B cell (primary cell): Measurements from ENCODE around the gene DLG1. TPM values are rescaled to one million over a fixed set of nuclear protein-coding genes. Genes with fewer than 3 reads are reported as not detected.

Source experiments
- ATAC-seq: fragments of 200-7000 bp; cut with Tn5 transposase; one replicate; pipeline ENCODE4 v1.10.0; 2021; ENCODE audit warnings: low read depth, mild to moderate bottlenecking, moderate number of reproducible peaks, moderate library complexity
- CTCF ChIA-PET: fragments of 350-600 bp; sonication (Branson Sonifier 250); formaldehyde crosslinking; loops from one replicate; lab custom pipeline; 2021; ENCODE audit warnings: antibody characterized with exemption, inconsistent platforms; lab: Charles Lee
- POLR2A ChIA-PET: fragments of 350-600 bp; sonication (Branson Sonifier 250); formaldehyde crosslinking; loops from one replicate; lab custom pipeline; 2021; ENCODE audit warnings: antibody characterized with exemption; lab: Charles Lee
- DNase-seq: peaks from one replicate; pipeline ENCODE4 v3.0.0; 2013
- H2AFZ ChIP-seq: 2 replicates; pipeline ENCODE4 v1.6.1; 2012; ENCODE audit warnings: mild to moderate bottlenecking, low read depth, low read length; ENCODE audit not compliant: insufficient read depth, poor library complexity, severe bottlenecking
- H3K27ac ChIP-seq, 2 donors: 1 replicate in 1 of 2; 2 replicates in 1 of 2; pipeline ENCODE4 v1.5.1; 2012 to 2013; ENCODE audit warnings: low read length in 2 of 2, mild to moderate bottlenecking in 2 of 2, moderate library complexity in 1 of 2
- H3K27me3 ChIP-seq, 4 experiments: fragments of 200-600 bp in 1 of 4; sonication (generic) in 1 of 4; replicated peaks in 1 of 4; 1 replicate in 2 of 4; 2 replicates in 2 of 4; pipeline versions ENCODE4 v1.6.1 to v1.7.0; 2013 to 2016; ENCODE audit warnings: low read length in 3 of 4, mild to moderate bottlenecking in 2 of 4, mixed read lengths in 1 of 4, moderate library complexity in 1 of 4; ENCODE audit not compliant: insufficient read depth in 4 of 4, control insufficient read depth in 3 of 4; ENCODE audit errors: control extremely low read depth in 1 of 4
- H3K36me3 ChIP-seq, 2 experiments: replicated peaks in 1 of 2; 1 replicate in 1 of 2; 2 replicates in 1 of 2; pipeline versions ENCODE4 v1.6.1 to v1.7.1; 2013; ENCODE audit warnings: low read length in 1 of 2; ENCODE audit not compliant: insufficient read depth in 2 of 2, control insufficient read depth in 1 of 2; ENCODE audit errors: control extremely low read depth in 1 of 2, extremely low read depth in 1 of 2
- H3K4me1 ChIP-seq, 2 donors: fragments of 200-600 bp in 1 of 2; sonication (generic) in 1 of 2; 1 replicate in 1 of 2; 2 replicates in 1 of 2; pipeline versions ENCODE4 v1.5.1 to v1.6.1; 2013 to 2017; ENCODE audit warnings: low read length in 2 of 2; ENCODE audit not compliant: control insufficient read depth in 2 of 2, insufficient read depth in 2 of 2
- H3K4me2 ChIP-seq: replicated peaks from 2 replicates; pipeline ENCODE3; 2012; ENCODE audit warnings: mild to moderate bottlenecking, low read depth, low read length; ENCODE audit not compliant: poor library complexity, severe bottlenecking
- H3K4me3 ChIP-seq, 5 experiments: fragments of 200-600 bp in 1 of 5; sonication (generic) in 1 of 5; 1 replicate in 3 of 5; 2 replicates in 2 of 5; pipeline versions ENCODE4 v1.5.1 to v1.7.0; 2011 to 2016; ENCODE audit warnings: low read length in 4 of 5, mild to moderate bottlenecking in 4 of 5, low read depth in 2 of 5, control low read depth in 1 of 5, moderate library complexity in 1 of 5; ENCODE audit not compliant: insufficient read depth in 1 of 5; ENCODE audit errors: control extremely low read depth in 1 of 5, extremely low read depth in 1 of 5
- H3K79me2 ChIP-seq: fragments of 200-600 bp; sonication (generic); one replicate; pipeline ENCODE4 v1.6.0; 2016; ENCODE audit warnings: low read length; ENCODE audit not compliant: control insufficient read depth, insufficient read depth
- H3K9ac ChIP-seq: fragments of 200-600 bp; sonication (generic); 2 replicates; pipeline ENCODE4 v1.6.1; 2017; ENCODE audit warnings: mild to moderate bottlenecking, low read length, moderate library complexity
- H3K9me3 ChIP-seq, 3 donors: one replicate each; pipeline versions ENCODE4 v1.6.1 to v1.7.1; 2013; ENCODE audit warnings: low read length in 2 of 3; ENCODE audit not compliant: control insufficient read depth in 2 of 3, insufficient read depth in 1 of 3; ENCODE audit errors: control extremely low read depth in 1 of 3
- H4K20me1 ChIP-seq: 2 replicates; pipeline ENCODE4 v1.6.0; 2012; ENCODE audit warnings: mild to moderate bottlenecking, low read length; ENCODE audit not compliant: insufficient read depth, control insufficient read depth, poor library complexity, severe bottlenecking
- H3K27ac Mint-ChIP-seq: one replicate; pipeline ENCODE4 v1.8.0; 2021; ENCODE audit warnings: mixed read lengths
- H3K27me3 Mint-ChIP-seq: one replicate; pipeline ENCODE4 v1.8.0; 2021; ENCODE audit warnings: mixed read lengths
- H3K4me1 Mint-ChIP-seq: one replicate; pipeline ENCODE4 v1.8.0; 2021; ENCODE audit warnings: mixed read lengths
- H3K4me3 Mint-ChIP-seq: one replicate; pipeline ENCODE4 v1.8.0; 2021; ENCODE audit warnings: mixed read lengths
- H3K9me3 Mint-ChIP-seq: one replicate; pipeline ENCODE4 v1.8.0; 2022; ENCODE audit warnings: mixed read lengths; ENCODE audit not compliant: insufficient read depth
- CTCF ChIP-seq: fragments of 200-600 bp; IDR thresholded peaks from one replicate; pipeline ENCODE4 v1.8.0; 2022; ENCODE audit warnings: antibody characterized with exemption, mild to moderate bottlenecking
- EZH2 ChIP-seq: IDR thresholded peaks from 2 replicates; pipeline ENCODE4 v1.6.1; 2012; ENCODE audit warnings: borderline replicate concordance, low read depth, mild to moderate bottlenecking, moderate library complexity, low read length; ENCODE audit not compliant: insufficient read depth, poor library complexity, severe bottlenecking
- WGBS: methylation state at CpG from one replicate; pipeline ENCODE4 v1.1.5; 2013; ENCODE audit warnings: missing lambda C conversion rate; ENCODE audit not compliant: insufficient coverage; 5-methylcytosine and 5-hydroxymethylcytosine counted together
- intact Hi-C: fragments of 100-400 bp; cut with micrococcal nuclease; formaldehyde crosslinking; loops from one replicate; pipeline ENCODE4 v1.10.0; 2022
- polyA plus RNA-seq: library from polyadenylated mRNA; depleted of rRNA; stranded (reverse); fragments of >200 nt; gene quantifications from 2 replicates; pipeline ENCODE4 v1.2.3, GENCODE V29; 2012
- total RNA-seq, 2 donors: library from RNA; stranded (reverse); fragments of 120-200 nt in 1 of 2; gene quantifications; 1 replicate in 1 of 2; 2 replicates in 1 of 2; pipeline versions ENCODE4 v1.2.3 to v1.2.4, GENCODE V29; 2013 to 2022

DLG1 gene
- total and polyA plus RNA-seq, 2 donors (not counting 1 experiment from before 2014, with no cell fraction given) = 23.4 to 114 TPM

- no peaks in the 10 kb centered on the region for H4K20me1 ChIP-seq
- no peak overlapping the region for H3K27ac ChIP-seq
- peaks cover 5 to 6% of the 10 kb centered on the region in 2 donors for H3K4me1 ChIP-seq
- intact Hi-C loops = no loop called here
- POLR2A ChIA-PET = no interaction called here
- H3K4me3 Mint-ChIP-seq = no peak overlapping the region
- no peak overlapping the region for H3K27ac Mint-ChIP-seq
- no peak for ATAC-seq
- TF ChIP-seq EZH2 = no peak
- no peak for TF ChIP-seq CTCF
- no peak overlapping the region for H3K4me2 ChIP-seq
- no peak overlapping the region for H2AFZ ChIP-seq
- H3K79me2 ChIP-seq = no peaks in the 10 kb centered on the region
- H3K9me3 ChIP-seq = no peaks in the 10 kb centered on the region
- CTCF ChIA-PET = interaction anchor here (1.8 kb wide), 1 partner anchor 21 kb away, joined by 6 read pairs; the partner anchor contains the start of gene MELTF
- H3K4me1 Mint-ChIP-seq = peaks cover 7% of the 10 kb centered on the region
- H3K27me3 Mint-ChIP-seq = peaks cover 19% of the 10 kb centered on the region
- DNase-seq = no peak
- no peak overlapping the region for H3K9ac ChIP-seq
- H3K4me3 ChIP-seq = no peak overlapping the region
- peaks cover 0 to 16% (median 6%) of the 10 kb centered on the region in 4 experiments for H3K27me3 ChIP-seq
- no peaks in the 10 kb centered on the region for H3K36me3 ChIP-seq
- no peaks in the 10 kb centered on the region for H3K9me3 Mint-ChIP-seq
- 93% methylated on average over 22 of the region's 27 CpGs for WGBS
These were observed 289.8 kb downstream of the DLG1 start for GRCh38 chr3:197008436-197009209.

GRCh38 chr3:197007953-197008352 lies 290.5 kb downstream of the DLG1 start:
- H3K27me3 Mint-ChIP-seq = peaks cover 19% of the 10 kb centered on the region
- no peaks in the 10 kb centered on the region for H3K9me3 ChIP-seq
- H3K4me1 ChIP-seq = peaks cover 7 to 9% of the 10 kb centered on the region in 2 donors
- H3K4me2 ChIP-seq = no peak overlapping the region
- no peak overlapping the region for H3K27ac Mint-ChIP-seq
- H2AFZ ChIP-seq = no peak overlapping the region
- no peak overlapping the region for H3K4me3 ChIP-seq
- ChIA-PET CTCF (interaction anchor here (7.2 kb wide), 1 partner anchor 22 kb away, joined by 64 read pairs; the partner anchor contains the start of gene MELTF), POLR2A (no interaction called here)
- H3K79me2 ChIP-seq = no peaks in the 10 kb centered on the region
- DNase-seq = no peak
- intact Hi-C loops = no loop called here
- H3K36me3 ChIP-seq = no peaks in the 10 kb centered on the region
- WGBS = 98% methylated on average over 8 of the region's 8 CpGs
- TF ChIP-seq EZH2 (no peak), CTCF (no peak)
- no peak for ATAC-seq
- H3K27me3 ChIP-seq = peaks cover 0 to 16% (median 6%) of the 10 kb centered on the region in 4 experiments
- H3K9ac ChIP-seq = no peak overlapping the region
- peaks cover 8% of the 10 kb centered on the region for H3K4me1 Mint-ChIP-seq
- no peaks in the 10 kb centered on the region for H4K20me1 ChIP-seq
- H3K27ac ChIP-seq = no peak overlapping the region
- H3K4me3 Mint-ChIP-seq = no peak overlapping the region
- H3K9me3 Mint-ChIP-seq = no peaks in the 10 kb centered on the region
